ENCODE measurements around the gene PDE10A. TPM values are rescaled to one million over a fixed set of nuclear protein-coding genes. Genes with fewer than 3 reads are reported as not detected.

The PDE10A gene
- total RNA-seq: 92.0 TPM

DNA sequence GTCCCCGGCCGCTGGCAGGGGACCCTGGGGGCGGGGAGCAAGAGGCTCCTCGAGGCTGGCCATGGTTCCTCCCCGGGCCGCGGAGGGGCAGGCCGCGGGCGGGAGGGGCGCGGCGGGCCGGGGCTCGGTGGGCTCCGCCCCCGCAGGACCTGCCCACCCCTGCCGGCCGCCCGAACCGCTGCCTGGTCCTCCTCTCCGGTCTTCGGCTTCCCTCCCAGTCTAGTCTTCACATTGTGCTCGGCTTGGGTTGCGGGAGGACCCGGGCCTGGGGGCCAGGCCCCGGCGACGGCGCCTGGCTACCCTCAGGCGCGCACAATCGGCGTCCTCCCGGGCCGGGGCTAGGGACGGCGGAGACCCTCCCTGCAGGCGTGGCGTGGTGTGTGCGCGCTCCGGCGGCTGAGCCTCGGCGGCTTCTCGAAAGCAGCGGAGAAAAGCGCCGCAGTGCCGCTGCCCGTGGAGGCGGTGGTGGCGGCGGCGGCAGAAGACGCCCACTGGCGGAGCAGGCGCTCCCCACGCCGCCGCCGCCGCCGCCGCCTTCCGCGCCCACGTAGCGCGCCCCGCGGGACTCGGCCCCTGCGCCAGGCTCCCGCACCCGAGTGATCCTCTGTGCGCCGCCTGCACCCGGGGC, at the start of gene PDE10A:
Gene PDE10A (minus strand): TSS at position 493 of the 628 bp plus-strand sequence. CDS start 430 bp downstream, at position 63.

DNA sequence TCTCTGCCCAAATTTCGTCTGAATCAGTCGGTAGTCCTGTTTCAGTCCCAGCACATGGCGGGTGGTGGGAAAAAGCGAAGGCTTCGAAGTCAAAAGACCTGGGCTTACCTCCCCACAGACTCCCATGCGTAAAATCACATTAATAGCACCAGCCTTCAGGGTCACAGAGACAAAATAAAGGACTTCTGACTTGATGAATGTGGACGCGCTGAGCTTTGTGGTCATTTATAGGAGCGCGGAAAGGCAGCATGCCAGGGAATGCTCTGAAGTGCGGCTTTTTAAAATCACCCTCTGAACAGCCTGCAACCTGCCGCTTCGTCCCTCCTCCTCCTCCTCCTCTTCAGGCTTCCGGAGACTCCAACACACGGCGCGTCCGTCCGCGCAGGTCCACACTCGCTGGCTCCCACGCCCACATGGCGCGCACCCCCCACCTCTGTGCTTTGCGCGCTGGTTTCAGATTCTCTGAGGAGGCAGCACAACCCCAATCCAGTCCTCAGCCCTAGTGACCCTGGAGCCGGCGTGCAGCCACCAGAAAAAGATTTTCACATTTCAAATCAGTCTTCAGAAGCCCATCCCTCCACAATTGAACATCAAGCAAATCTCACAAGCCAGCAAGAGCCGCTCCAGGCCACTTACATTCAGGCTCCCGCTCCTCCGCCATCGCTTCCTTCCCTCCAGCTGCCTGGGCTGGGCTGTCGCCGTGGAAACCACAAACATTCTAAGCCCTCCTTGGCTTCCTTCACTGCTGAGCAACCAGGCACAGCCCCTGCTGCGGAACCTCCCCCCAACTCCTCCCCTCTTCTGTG, 353.9 kb downstream of the PDE10A start, which contains the start of gene C6orf118:
Gene C6orf118 (minus strand): TSS at position 680 of the 806 bp plus-strand sequence. CDS start 19 bp downstream, at position 661.

Small RNA genes within 50 kb of the gene (small RNA-seq; reads per million reads assigned to genes)
- not detected for gene RNA5SP226 (ENCODE audit: low replicate concordance)
